K562 (cell line): ENCODE measurements around the gene ECT2L.

Source experiments
- FOXJ3 ChIP-seq: sonication (generic); formaldehyde crosslinking; IDR thresholded peaks from 2 replicates; pipeline ENCODE4 v1.4.0; 2020; ENCODE audit warnings: mild to moderate bottlenecking, missing genetic modification reagents
- NFXL1 ChIP-seq: fragments of 450-650 bp; formaldehyde crosslinking; IDR thresholded peaks from 2 replicates; pipeline ENCODE4 v1.4.0; 2021; ENCODE audit warnings: mild to moderate bottlenecking
- PML ChIP-seq: IDR thresholded peaks from 2 replicates; pipeline ENCODE4 v1.6.1; 2012; ENCODE audit warnings: low read length, inconsistent platforms
- RCOR1 ChIP-seq, 2 experiments: IDR thresholded peaks; 2 replicates each; pipeline ENCODE4 v1.6.1; 2012; ENCODE audit warnings: low read depth in 2 of 2, low read length in 2 of 2, borderline replicate concordance in 1 of 2, improper control_type of control experiment in 1 of 2
- REST ChIP-seq, 2 experiments: fragments of 450-650 bp; formaldehyde crosslinking in 1 of 2; IDR thresholded peaks; 2 replicates each; pipeline versions ENCODE4 v1.4.0 to v1.6.1; 2014 to 2020; ENCODE audit warnings: mild to moderate bottlenecking in 2 of 2, borderline replicate concordance in 1 of 2, low read depth in 1 of 2
- TAF15 ChIP-seq: fragments of 200-400 bp; formaldehyde crosslinking; IDR thresholded peaks from 2 replicates; pipeline ENCODE4 v1.6.1; 2017; ENCODE audit warnings: mild to moderate bottlenecking, low read depth, low read length, moderate library complexity
- ZNF57 ChIP-seq: fragments of 450-650 bp; formaldehyde crosslinking; IDR thresholded peaks from 2 replicates; pipeline ENCODE4 v1.4.0; 2020; ENCODE audit warnings: mild to moderate bottlenecking, moderate library complexity

GRCh38 chr6:138785980-138786379 is 9.9 kb upstream of the ECT2L start:
- TF ChIP-seq PML, result no peak
- no peak for TF ChIP-seq NFXL1 (CRISPR knock-in tag)
- TF ChIP-seq FOXJ3 (CRISPR knock-in tag), result no peak
- no peak for TF ChIP-seq REST (IDR thresholded peaks at IDR 0.05; ENCODE audit: borderline replicate concordance)
- TF ChIP-seq REST (CRISPR knock-in tag; IDR thresholded peaks at IDR 0.05; ENCODE audit: low read depth), result no peak
- no peak for TF ChIP-seq TAF15
- TF ChIP-seq ZNF57 (CRISPR knock-in tag), result no peak
- TF ChIP-seq RCOR1 (IDR thresholded peaks at IDR 0.05; ENCODE audit: borderline replicate concordance in 1 of 2, low read depth in 2 of 2, low read length in 2 of 2), result no peak
